Skeletal muscle tissue (tissue), 4 donors: ENCODE data around the gene LHX3. TPM values are rescaled to one million over a fixed set of nuclear protein-coding genes. Genes with fewer than 3 reads are reported as not detected.

Source experiments
- H3K27ac ChIP-seq: one replicate; pipeline ENCODE4 v1.7.0; 2013; ENCODE audit warnings: mild to moderate bottlenecking, low read depth, low read length, inconsistent platforms
- H3K27me3 ChIP-seq, 3 donors: one replicate each; pipeline ENCODE4 v1.7.0; 2013; ENCODE audit warnings: low read length in 3 of 3; ENCODE audit not compliant: control insufficient read depth in 3 of 3, insufficient read depth in 3 of 3
- H3K36me3 ChIP-seq, 3 donors: one replicate each; pipeline ENCODE4 v1.7.0; 2013; ENCODE audit warnings: low read length in 3 of 3; ENCODE audit not compliant: control insufficient read depth in 3 of 3, insufficient read depth in 3 of 3
- H3K4me1 ChIP-seq, 3 donors: one replicate each; pipeline ENCODE4 v1.7.0; 2013; ENCODE audit warnings: low read length in 3 of 3, mild to moderate bottlenecking in 3 of 3; ENCODE audit not compliant: control insufficient read depth in 3 of 3, insufficient read depth in 3 of 3
- H3K4me3 ChIP-seq, 3 donors: one replicate each; pipeline ENCODE4 v1.7.0; 2013; ENCODE audit warnings: low read length in 3 of 3
- H3K9ac ChIP-seq, 3 donors: one replicate each; pipeline ENCODE4 v1.7.0; 2013; ENCODE audit warnings: low read length in 3 of 3, mild to moderate bottlenecking in 3 of 3, moderate library complexity in 2 of 3, low read depth in 1 of 3
- H3K9me3 ChIP-seq, 3 donors: one replicate each; pipeline ENCODE4 v1.7.0; 2013; ENCODE audit warnings: low read length in 3 of 3; ENCODE audit not compliant: control insufficient read depth in 3 of 3
- total RNA-seq: library from RNA; depleted of rRNA; stranded (reverse); fragments of >200 nt; gene quantifications from one replicate; pipeline ENCODE4 v1.2.3, GENCODE V29; 2014
- donor health status: Osteomylitis.

The LHX3 gene
- total RNA-seq, 1 donor from 2014 or later: not detected

DNA sequence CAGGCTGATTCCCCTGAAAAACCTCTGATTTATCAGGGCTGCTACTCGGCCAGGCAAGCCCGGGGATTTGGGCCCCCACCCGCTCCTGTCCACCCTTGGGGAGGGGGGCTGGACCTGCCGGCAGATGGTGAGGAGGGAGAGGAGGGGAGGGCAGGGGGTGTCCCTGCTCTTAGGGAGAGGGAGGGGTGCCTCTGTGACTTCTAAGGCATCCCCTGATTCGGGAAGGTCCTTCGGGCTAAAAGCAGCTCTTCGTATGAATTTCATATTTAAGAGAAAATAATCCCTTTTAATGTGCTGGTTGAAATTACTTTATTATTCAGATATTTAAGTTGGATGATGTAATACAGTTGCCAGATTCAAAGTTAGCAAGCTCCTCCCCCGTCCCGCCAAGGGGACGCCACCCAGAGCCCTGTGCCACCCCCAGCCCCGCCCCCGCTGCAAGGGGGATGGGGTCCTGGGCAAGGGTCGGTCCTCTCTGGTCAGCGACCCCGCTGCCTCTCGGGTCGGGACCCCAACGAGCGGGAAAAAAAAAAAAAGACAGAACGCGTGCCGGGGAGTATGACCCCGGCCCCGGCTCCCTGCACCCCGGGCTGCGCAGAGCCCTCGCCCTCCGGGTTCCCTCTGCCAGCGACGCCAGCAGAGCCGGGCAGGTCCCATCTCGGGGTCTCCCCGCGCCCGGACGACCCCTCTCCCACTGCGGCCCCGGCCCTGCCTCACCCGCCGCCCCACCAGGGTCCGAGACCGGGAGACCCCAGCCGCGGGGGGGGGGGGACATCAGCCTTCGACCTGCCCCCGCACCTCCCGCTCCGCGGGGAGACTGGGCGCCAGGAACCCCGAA lies 12.4 kb downstream of the LHX3 start:
- Histone ChIP-seq H3K4me3 (no peak overlapping the region), H3K27ac (no peak overlapping the region), H3K4me1 (no peaks in the 10 kb centered on the region), H3K36me3 (no peaks in the 10 kb centered on the region), H3K9ac (no peak overlapping the region), H3K9me3 (no peaks in the 10 kb centered on the region), H3K27me3 (peaks cover 63 to 78% (median 68%) of the 10 kb centered on the region in 3 donors)

DNA sequence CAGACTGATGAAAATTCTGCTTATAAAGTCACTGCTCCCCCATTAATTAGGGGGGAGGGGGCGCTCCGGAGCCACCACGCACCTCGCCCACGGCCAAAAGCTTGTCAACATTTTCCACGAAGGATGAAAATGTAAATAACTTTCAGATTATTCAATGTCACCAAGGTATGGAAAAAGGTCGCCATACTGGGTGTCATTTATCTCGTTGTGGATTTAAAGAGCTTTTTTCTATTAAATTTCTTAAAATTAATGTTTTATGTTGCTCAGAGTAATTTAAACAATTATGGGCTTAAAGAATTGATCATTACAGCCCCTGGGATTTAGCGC lies 13.0 kb downstream of the LHX3 start:
- Histone ChIP-seq H3K9ac (no peak overlapping the region), H3K36me3 (no peaks in the 10 kb centered on the region), H3K4me1 (no peaks in the 10 kb centered on the region), H3K9me3 (no peaks in the 10 kb centered on the region), H3K4me3 (no peak overlapping the region), H3K27me3 (peaks cover 66 to 79% (median 70%) of the 10 kb centered on the region in 3 donors), H3K27ac (no peak overlapping the region)

DNA sequence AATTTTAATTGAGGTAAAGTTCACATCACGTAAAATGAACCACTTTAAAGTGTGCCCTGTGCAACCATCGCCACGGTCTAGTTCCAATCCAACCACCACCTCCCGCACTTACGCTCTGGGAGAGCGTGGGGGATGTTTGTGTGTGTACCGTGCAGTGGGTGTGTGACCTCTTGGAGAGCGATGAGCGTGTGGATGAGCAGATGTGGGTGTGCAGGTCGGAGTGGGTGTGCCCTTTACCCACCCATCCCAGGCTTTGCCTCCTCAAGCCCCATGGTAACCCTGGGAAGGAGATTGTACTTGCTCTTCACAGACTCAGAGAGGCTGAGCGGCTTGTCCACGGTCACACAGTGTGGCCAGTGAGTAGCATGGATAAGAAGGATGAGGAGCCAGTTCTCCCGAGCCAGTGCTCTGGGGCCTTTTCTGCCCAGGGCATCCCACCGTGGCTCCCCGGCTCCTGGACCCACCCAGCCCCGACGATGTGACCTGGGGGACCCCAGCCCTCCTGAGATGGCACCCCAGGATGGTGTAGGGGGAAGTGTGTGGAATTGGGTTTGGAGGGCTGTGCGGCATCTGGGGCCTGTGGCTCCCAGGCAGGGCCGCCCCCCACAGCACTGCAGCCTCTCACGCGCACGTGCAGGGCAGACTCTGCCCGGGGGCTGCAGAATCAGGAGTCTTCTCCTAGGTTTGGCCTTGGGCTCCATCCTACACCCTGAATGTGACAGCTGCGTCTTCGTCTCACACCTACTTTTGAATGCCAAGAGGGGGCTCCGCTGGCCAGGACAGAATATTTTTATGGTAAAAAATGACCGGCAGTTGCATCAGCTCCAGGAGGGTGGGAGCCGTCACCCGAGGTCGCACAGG lies 13.6 kb downstream of the LHX3 start:
- no peak overlapping the region for H3K9ac ChIP-seq
- H3K27me3 ChIP-seq: peaks cover 66 to 79% (median 70%) of the 10 kb centered on the region in 3 donors
- no peaks in the 10 kb centered on the region for H3K36me3 ChIP-seq
- H3K4me3 ChIP-seq: no peak overlapping the region
- no peaks in the 10 kb centered on the region for H3K4me1 ChIP-seq
- no peaks in the 10 kb centered on the region for H3K9me3 ChIP-seq
- H3K27ac ChIP-seq: no peak overlapping the region

DNA sequence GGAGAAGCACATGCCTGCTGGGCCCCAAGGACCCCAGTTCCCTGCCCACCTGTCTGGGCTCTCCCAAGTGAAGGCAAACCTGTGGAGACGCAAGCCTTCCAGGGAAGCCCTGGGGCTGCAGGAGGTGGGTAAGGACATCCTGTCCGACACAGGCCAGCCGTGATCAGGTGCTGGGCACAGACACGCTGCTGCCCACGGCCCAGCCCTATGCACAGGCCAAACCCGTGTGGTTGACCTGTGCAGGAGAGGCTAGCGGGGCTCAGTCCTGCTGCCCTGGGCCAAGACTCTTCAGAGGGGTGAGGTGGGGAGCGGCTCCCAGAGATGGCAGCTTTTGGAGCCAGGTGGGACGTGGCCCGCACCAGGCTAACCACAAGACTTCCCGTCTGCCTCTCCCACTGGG lies 14.3 kb downstream of the LHX3 start:
- Histone ChIP-seq H3K9me3 (no peaks in the 10 kb centered on the region), H3K9ac (no peak overlapping the region), H3K36me3 (no peaks in the 10 kb centered on the region), H3K27ac (no peak overlapping the region), H3K4me1 (no peaks in the 10 kb centered on the region), H3K27me3 (peaks cover 62 to 77% (median 67%) of the 10 kb centered on the region in 3 donors), H3K4me3 (no peak overlapping the region)

DNA sequence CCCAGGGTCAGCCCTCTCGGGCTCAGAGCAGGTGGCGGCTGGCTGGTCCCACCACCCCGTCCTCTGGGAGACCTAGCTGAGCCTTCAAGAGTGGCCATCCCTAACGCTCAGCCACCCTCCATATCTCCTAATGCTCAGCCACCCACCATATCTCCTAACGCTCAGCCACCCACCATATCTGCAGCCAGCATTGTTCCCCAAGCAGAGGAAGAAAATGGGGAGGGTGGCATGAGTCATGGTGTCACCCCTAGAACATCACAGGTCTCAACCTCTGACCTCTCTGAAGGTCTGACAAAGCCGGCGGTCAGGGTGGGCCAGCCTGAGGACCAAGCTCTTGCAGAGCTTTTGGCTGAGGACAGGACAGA lies 14.7 kb downstream of the LHX3 start:
- H3K27me3 ChIP-seq: peaks cover 59 to 77% (median 68%) of the 10 kb centered on the region in 3 donors

DNA sequence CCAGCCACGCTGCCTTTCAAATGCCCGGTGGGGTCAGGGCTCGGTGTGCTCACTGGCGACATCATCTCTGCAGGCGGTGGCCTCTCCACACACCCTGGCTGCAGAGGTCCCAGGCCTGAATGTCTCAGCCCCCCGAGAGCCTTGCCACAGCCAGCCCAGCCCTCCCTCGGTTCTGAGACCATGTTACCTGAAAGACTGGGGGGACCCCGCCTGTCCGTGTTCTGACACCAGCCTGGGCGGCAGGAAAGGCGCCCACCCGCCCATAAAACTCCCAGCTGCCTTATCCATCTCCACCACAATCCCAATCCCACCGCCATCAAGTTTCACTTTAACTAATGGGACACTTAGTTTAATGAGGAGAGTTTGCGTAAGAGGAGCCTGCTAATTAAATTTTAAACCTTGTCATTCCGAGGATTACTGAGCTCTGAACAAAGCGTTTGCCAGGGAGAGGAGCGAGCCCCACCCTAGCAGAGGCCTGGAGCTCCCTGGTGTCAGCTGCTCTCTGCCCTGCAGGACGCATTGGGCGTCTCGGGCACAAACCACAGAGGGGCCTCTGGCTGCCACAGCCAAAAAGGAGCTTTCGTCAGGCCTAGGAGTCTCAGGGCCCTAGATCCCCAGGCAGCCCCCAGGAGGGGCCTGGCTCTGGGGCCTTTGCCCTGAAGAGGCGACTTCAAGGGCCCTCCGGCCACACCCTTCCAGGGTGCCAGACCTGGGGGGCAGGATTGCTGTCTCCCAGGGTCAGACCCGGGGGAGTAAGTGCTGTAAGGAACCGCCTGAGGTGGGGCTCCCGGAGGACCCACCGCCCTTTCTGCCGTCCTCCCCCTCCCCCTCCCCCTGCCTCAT lies 15.3 kb downstream of the LHX3 start:
- Histone ChIP-seq H3K9ac (no peak overlapping the region), H3K27me3 (peaks cover 57 to 79% (median 69%) of the 10 kb centered on the region in 3 donors), H3K9me3 (no peaks in the 10 kb centered on the region), H3K27ac (no peak overlapping the region), H3K4me1 (no peaks in the 10 kb centered on the region), H3K36me3 (no peaks in the 10 kb centered on the region), H3K4me3 (no peak overlapping the region)

More for the DNA sequence above, 14.7 kb downstream of the LHX3 start:
- Histone ChIP-seq H3K4me1 (no peaks in the 10 kb centered on the region), H3K9me3 (no peaks in the 10 kb centered on the region), H3K9ac (no peak overlapping the region), H3K27ac (no peak overlapping the region), H3K4me3 (no peak overlapping the region), H3K36me3 (no peaks in the 10 kb centered on the region)

DNA sequence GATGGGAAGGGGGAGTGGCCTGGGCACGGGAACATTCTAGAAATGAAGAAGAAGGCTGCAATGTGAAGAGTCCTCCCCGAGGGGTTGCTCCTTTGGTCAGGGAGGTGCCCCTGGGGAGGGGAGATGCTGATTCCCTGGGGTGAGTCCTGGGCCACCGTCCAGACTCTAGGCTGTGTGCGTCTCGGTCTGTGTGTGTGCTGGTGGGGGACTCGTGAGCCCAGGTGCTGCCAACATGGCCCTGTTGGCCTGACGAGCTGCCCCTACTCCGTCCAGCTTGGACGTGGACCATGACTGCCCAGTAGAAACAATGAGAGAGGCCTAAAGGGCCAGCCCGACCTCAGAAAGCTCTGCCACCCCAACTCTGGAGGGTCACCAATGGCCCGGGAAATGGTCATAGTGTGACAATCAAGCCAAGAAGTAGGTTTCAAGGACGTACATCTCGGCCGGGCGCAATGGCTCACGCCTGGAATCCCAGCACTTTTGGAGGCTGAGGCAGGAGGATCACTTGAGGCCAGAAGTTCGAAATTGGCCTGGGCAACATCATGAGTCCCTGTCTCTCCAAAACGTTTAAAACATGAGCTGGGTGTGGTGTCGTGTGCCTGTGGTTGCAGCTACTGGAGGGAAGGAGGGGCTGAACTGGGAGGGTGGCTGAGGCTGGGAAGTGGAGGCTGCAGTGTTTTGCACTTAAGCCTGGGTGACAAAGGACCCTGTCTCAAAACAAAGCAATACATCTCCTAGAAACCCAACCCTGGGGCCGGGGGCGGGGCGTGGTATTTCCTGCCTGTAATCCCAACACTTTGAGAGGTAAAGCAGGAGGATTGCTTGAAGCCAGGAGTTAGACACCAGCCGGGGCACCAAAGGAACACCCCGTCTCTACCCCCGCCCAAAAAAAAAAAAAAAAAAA lies 17.0 kb downstream of the LHX3 start:
- Histone ChIP-seq H3K4me1 (no peaks in the 10 kb centered on the region), H3K27ac (no peak overlapping the region), H3K9me3 (no peaks in the 10 kb centered on the region), H3K27me3 (peaks cover 57 to 67% (median 66%) of the 10 kb centered on the region in 3 donors), H3K36me3 (no peaks in the 10 kb centered on the region), H3K9ac (no peak overlapping the region), H3K4me3 (no peak overlapping the region)

DNA sequence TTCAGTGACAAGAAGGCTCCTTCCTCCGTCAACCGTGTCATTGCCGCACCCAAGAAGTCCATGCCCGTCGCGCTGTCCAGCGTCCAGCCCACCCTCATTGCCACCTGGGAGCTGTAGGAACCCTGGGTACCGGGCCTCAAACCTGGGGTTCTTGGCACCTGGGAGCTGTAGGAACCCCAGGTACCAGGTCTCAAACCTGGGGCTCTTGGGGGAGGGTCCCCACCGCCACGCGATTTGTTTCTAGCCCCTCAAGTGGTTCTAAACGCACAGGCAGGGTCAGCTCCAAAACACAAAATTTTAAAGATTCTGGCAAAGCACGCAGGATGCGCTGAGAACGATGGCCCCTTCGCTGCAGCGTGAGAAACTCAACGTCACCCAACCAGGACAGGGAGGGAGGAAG lies 17.7 kb downstream of the LHX3 start:
- H3K27ac ChIP-seq: no peak overlapping the region
- peaks cover 50 to 60% (median 58%) of the 10 kb centered on the region in 3 donors for H3K27me3 ChIP-seq
- no peak overlapping the region for H3K4me3 ChIP-seq
- H3K9me3 ChIP-seq: no peaks in the 10 kb centered on the region
- no peaks in the 10 kb centered on the region for H3K36me3 ChIP-seq
- H3K4me1 ChIP-seq: no peaks in the 10 kb centered on the region
- no peak overlapping the region for H3K9ac ChIP-seq

DNA sequence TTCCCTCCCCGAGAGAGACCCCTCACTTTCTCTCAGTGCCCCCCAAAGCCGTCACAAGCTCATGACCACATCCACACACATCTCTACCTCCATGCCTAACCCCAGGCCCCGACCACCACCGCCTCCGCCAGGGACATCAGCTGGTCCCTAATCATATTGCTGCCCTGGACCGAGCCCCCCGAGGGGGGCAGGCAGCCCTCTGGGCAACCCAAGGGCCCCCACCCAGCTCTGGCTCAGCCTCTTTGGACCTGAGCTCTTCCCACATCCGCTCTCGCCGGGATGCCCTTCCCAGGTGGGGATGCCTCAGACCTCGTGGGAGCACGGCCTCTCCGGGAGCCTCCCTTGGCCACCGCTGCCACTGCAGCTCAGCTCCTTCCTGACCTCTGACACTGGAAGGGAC lies 18.5 kb downstream of the LHX3 start:
- no peak overlapping the region for H3K4me3 ChIP-seq
- no peaks in the 10 kb centered on the region for H3K9me3 ChIP-seq
- no peak overlapping the region for H3K9ac ChIP-seq
- no peak overlapping the region for H3K27ac ChIP-seq
- H3K36me3 ChIP-seq: no peaks in the 10 kb centered on the region
- no peaks in the 10 kb centered on the region for H3K4me1 ChIP-seq
- peaks cover 46 to 56% (median 51%) of the 10 kb centered on the region in 3 donors for H3K27me3 ChIP-seq
